ENCODE data around the gene CLDN5.
"Not testable (repeated sequence)": the region's sequence is repeated elsewhere in the genome, so short reads cannot be mapped to it uniquely, and the experiment has no call there.

The CLDN5 gene

DNA sequence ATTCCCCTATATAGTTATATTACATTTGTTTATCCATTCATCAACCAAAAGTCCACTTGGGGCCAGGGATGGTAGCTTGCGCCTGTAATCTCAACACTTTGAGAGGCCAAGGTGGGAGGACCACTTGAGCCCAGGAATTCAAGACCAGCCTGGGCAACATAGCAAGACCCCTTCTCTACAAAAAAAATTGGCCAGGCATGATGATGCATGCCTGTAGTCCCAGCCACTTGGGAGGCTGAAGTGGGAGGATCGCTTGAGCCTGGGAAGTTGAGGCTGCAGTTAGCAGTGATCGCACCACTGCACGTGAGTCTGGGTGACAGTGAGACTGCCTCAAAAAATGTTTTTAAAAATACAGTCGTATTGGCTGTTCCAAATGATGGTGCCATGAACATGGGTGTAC is 24.2 kb upstream of the CLDN5 start:
- DNase-seq (ENCODE audit: low spot score), result not testable (repeated sequence)

DNA sequence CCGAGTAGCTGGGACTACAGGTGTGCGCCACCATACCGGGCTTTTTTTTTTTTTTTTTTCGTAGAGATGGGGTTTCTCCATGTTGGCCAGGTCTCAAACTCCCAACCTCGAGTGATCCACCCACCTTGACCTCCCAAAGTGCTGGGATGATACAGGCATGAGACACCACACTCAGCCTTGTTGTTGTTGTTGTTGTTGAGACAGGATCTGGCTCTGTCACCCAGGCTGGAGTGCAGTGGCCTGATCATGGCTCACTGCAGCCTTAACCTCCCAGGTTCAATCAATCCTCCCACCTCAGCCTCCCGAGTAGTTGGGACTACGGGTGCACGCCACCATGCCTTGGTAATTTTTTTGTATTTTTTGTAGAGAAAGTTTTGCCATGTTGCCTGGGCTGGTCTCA is 23.4 kb upstream of the CLDN5 start:
- DNase-seq (ENCODE audit: low spot score), result no peak

DNA sequence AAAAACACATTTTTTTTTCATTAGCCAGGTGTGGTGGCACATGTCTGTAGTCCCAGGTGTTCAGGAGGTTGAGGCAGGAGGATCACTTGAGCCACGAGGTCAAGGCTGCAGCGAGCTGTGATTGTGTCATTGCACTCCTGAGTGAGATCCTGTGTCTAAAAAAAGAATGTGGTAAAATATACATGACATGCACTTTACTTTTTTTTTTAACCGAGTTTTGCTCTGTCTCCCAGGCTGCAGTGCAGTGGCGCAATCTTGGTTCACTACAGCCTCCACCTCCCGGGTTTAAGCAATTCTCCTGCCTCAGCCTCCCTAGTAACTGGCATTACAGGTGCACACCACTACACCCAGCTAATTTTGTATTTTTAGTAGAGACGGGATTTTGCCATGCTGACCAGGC is 22.5 kb upstream of the CLDN5 start:
- DNase-seq (ENCODE audit: low spot score), result no peak

DNA sequence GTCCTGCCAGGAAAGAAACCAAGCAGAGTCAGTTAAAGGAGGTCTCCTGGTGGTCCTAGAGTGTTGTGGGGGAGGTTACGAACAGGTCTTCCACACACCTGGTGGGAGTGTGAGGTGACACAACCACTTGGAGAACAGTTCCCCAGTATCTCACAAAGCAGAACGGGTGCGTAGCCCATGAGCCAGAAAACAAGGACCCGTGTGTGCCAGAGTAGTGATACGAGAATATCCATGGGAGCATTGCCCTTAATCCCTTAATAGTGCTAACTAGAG is 21.7 kb upstream of the CLDN5 start:
- DNase-seq (ENCODE audit: low spot score), result no peak

DNA sequence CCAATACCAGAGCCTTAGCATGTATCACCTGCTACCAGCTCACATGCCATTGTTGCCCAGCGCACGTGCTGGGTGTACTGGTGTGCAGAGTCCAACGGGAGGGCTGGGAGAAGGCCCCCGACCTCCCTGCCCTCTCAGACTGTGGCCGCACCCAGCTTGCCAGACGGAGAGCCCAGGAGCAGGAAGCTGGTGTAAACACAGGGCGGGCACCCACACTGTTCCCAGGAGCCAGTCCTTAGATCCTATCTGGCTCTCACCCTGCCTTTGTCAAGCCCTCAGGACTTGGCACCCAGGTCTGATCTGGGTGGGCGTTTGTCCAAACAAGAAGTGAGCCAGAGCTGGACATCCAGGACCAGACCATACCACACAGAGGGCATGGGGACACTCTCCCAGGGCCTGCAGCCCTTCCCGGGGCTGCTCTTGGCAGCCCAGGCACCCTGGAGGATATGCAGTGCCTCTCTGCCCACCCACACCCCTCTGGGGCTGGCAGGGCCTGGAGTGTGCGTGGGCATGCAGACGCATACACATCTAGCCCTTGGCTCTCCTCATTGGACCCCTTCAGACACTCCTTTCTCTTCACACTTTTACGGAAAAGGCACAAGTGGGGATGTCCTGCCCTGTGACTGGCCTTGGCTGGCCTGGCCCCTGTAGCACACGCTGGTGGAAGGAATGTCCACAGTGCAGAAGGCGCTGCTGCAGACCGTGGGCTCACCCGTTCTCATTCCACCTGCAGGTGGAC is 19.9 kb upstream of the CLDN5 start:
- DNase-seq (ENCODE audit: low spot score), result no peak

DNA sequence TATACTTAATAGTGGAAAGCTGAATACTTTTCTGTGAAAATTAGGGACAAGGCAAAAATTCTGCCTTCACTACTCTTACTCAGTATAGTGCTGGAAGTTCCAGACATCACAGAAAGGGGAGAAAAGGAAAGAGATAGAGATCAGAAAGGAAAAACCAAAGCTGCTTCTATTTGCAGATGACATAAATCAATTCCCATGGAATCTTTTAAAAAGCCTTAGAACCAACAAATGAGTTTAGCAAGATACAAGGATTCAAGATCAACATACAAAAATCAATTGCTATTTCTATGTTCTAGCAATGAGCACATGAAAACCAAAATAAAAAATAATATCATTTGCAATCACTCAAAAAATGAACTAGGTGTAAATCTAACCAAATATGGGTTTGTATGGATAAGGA is 16.2 kb upstream of the CLDN5 start:
- no peak for DNase-seq (ENCODE audit: low spot score)

DNA sequence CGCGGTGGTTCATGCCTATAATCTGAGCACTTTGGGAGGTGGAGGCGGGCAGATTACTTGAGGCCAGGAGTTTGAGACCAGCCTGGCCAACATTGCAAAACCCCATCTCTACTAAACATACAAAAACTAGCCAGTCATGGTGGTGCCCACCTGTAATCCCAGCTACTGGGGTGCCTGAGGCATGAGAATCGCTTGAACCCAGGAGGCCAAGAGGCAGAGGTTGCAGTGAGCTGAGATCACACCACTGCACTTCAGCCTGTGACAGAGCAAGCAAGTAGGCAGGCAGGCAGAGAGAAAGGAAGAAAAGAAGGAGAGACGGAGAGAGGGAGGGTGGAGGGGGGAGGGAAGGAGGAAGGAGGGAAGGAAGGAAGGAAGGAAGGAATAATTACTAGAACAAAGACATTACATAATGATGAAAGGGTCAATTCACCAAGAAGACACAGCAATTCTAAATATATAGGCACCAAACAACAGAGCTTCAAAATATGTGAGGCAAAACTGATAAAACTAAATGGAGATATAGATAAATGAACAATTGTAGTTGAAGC is 13.8 kb upstream of the CLDN5 start:
- no peak for DNase-seq (ENCODE audit: low spot score)

DNA sequence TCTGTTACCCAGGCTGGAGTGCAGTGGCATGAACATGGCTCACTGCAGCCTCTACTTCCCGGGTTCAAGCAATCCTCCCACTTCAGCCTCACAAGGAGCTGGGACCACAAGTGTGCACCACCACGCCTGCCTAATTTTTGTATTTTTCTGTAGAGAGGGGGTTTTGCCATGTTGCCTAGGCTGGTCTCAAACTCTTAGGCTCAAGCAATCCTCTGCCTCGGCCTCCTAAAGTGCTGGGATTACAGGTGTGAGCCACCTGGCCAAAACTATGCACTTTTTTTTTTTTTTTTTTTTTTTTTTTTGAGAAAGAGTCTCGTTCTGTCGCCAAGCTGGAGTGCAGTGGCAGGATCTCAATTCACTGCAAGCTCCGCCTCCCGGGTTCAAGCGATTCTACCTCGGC is 12.4 kb upstream of the CLDN5 start:
- DNase-seq (ENCODE audit: low spot score), result no peak

DNA sequence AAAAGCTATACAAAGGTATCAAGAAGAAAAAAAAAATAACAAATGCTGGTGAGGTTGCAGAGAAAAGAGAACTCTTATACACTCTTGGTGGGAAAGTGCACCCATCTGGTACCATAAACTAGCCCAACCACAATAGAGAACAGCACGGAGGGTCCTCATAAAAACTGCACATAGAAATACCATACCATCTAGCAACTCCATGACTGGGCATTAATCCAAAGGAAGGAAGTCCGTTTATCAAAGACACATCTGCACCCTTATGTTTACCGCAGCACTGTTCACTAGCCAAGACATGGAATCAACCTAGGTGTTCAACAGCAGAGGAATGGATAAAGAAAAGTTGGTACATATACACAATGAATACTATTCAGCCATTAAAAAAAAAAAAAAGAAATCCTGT is 10.8 kb upstream of the CLDN5 start:
- no peak for DNase-seq (ENCODE audit: low spot score)

DNA sequence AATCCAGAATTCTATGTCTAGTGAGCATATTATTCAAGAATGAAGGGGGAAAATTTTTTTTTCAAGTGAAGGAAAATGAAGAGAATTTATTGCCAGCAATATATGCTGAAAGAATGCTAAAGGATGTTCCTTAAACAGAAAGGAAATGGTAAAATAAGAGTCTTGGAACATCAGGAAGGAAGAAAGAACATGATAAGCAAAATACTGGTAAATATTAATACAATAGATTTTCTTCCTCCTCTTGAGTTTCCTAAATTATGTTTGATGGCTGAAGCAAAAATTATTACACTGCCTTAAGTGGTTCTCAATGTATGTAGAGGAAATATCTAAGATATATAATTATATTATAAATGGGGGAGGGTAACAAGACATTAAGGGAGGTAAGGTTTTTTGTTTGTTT is 9.6 kb upstream of the CLDN5 start:
- DNase-seq (ENCODE audit: low spot score), result no peak

DNA sequence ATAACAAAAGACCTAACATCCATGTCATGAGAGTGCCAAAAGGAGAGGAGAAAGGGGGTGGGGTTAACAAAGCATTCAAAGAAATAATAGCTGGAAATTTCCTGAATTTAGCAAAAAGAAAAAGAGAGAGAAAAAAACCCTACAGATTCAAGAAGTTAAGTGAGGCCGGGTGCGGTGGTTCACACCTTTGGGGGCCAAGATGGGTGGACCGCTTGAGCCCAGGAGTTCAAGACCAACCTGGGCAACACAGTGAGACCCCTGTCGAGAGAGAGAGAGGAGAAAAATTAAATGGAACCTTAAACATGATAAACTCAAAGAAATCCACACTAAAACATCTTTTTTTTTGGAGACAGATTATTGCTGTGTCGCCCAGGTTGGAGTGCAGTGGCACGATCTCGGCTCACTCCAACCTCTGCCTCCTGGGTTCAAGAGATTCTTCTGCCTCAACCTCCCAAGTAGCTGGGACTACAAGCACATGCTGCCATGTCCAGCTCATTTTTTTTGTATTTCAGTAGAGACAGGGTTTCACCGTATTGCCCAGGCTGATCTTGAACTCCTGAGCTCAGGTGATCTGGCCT is 8.9 kb upstream of the CLDN5 start:
- DNase-seq (ENCODE audit: low spot score), result no peak

DNA sequence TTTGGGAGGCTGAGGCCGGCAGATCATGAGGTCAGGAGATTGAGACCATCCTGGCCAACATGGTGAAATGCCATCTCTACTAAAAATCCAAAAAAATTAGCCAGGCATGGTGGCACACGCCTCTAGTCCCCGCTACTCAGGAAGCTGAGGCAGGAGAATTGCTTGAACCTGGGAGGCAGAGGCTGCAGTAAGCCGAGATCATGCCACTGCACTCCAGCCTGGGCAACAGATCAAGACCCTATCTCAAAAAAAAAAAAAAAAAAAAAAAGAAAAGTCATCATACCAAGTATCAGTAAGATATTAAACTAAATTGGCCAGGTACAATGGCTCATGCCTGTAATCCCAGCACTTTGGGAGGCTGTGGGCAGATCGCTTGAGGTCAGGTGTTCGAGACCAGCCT is 7.1 kb upstream of the CLDN5 start:
- not testable (repeated sequence) for DNase-seq (ENCODE audit: low spot score)

DNA sequence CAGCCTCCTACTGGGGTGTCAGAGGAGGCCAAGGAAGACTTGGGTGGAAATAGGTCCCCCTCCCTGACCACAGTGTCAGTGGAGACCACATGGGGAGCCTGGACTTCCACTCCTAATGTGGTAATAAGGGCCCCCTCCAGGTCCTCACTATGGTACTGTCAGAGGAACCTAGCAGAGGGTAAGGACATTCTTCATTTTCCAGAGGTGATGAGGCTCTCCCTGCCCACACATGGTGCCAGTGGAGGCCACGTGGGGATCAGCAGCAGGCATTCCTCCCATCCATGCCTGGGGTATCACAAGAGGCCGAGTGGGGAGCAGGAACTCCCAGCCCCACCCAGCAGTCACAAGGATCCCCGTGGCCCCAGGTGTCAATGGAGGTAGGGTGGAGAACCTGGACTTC is 6.5 kb upstream of the CLDN5 start:
- DNase-seq (ENCODE audit: low spot score), result no peak

DNA sequence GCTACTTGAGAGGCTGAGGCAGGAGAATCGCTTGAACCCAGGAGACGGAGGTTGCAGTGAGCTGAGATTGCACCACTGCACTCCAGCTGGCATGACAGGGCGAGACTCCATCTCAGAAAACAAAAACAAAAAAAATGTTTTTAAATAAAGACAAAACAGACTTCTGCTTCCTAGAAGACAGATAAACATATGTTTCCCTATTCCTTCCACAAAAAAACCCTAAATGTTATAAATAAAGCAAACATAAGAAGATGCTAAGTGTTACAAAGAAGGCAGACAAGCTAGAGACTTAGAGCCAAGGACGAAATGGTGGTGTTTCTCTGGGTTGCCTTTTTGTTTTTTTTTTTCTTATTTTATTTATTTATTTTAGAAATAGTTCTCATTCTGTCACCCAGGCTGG is 5.6 kb upstream of the CLDN5 start:
- DNase-seq (ENCODE audit: low spot score), result no peak

DNA sequence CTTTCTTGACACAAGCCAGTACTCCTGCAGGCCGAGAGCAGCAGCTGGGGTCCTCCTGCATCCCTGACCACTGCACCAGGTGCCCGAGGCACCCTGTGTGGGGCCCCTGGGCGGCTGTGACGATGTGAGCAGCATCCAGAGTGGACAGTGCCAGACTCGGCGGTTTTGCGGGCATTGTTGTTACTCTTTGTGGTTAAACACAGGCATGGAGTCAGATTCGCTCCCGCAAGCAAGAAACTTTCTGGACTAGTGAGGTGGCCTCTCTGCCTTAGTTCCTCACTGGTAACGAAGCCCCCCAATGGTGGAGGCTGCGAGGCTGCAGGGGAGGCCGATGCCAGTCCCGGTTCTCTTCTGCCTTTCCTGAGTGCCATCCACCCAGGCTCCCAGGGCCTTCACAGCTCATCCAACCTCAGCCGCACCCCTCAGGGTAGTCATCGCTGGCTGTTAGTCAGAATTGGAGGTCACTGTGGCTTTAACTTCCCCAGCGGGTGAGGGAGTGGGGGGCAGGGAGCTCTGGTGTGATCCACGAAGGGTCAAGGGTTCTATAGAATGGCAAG is 3.7 kb upstream of the CLDN5 start:
- DNase-seq (ENCODE audit: low spot score), result no peak

DNA sequence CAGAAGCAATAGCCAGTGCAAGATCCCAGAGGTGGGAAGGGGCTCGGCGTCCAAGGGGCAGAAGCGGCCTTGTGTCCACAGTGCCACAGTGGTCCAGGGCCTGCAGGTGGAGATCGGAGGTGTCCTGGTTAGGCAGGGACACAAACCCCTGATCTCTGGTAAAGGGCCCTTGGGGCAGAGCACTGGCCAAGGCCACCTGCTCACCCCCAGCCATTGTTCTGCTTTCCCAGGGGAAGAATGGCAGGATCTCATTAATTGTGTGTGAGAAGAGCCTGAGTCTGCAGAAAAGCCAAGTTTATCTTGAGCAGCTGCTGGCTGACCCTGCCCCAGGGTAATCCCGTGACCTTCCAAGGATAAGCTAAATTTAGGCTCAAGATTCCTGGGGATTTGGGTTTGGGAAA is 3.1 kb upstream of the CLDN5 start:
- no peak for DNase-seq (ENCODE audit: low spot score)

DNA sequence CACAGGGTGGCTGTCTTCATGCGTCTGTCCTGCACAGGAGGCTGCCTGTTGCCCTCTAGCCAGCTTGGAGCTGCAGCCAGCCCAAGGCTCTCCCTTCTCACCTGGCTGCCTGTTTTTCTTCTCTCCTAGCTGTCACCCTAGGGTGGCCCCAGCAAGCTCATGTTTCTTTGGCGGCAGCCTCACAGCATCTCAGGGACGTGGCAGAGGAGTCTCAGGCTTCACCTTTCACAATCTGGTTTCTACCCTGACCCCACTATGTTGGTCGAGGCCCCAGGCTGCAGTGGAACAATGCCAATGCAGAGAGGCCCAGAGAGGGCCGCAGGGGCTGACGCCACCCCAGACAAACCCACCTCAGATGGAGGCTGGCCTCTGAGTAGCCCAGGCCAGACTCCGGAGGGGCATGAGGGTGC is 2.5 kb upstream of the CLDN5 start:
- DNase-seq (ENCODE audit: low spot score), result no peak

DNA sequence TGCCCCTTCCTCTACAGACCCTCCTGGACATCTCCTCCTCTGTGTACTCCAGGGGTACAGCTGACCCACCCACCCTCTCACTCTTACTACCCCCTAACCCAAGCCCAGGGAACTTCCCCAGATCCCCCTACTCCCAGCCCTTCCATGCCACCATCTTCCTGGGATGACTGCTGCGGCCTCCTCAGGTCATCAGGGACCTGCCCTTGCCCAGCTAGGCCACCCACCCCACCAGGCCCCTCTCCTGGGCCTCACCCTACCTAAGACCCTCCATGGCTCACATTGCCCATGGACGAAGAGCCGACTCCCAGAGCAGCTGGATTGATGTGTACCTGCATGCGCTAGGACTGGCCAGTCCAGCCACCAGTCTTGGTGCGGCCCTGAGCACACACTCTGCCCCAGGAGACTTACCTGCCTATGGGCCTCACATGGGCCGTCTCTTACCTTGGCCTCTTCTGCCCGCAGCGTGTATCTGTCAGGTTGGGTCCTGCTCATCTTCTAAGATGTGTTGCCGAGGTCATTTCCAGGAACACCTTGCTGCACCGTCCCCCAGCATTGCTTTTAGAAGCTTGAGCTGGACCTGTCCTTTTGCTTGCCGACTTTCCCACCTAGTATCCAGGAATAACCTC is 2.0 kb upstream of the CLDN5 start:
- DNase-seq (ENCODE audit: low spot score), result no peak

DNA sequence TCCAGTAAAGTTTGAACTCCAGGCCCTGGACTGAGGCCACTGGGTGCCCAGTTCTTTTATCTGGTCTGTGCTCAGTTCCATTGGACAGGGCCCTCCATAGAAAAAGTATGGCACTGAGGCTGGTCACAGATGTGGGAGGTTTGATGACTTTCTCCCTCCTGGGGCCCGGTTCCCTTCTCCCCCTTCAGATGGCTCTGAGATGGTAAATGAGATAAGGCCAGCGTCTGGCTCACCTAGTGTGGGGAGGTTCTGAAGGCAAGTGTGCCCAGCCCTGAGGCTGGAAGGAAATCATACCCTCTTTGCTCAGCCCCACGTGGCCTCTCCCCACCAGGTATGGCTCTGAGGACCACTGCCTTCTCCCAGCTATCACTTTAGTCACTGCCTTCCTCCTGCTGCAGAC is 1.5 kb upstream of the CLDN5 start:
- no peak for DNase-seq (ENCODE audit: low spot score)

DNA sequence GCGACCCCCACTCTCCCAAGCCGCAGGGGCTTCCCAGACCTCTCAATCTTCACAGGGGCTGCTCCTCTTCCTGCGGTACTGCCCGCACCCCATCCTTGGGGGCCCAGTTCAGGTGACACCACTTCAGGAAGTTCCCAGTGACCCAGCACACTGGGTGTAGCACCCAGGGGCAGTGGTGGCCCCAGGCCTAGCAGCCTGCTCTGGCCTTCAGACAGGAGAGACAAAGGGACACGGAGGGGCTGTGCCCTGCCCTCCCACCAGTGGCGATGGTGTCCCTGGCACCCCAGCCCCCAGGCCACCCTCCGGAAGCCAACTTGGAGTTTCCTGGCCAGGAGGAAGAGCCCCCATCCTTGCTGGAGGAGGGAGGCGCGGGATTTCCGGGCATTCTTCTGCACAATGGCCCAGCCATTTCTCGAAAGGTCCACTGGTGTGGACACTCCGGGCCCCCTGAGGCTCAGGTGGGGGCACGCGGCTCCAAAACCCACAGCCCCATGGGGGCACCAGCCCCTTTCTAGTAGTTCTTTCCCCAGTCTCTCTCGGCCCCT is 978 bp upstream of the CLDN5 start:
- DNase-seq (ENCODE audit: low spot score), result no peak

DNA sequence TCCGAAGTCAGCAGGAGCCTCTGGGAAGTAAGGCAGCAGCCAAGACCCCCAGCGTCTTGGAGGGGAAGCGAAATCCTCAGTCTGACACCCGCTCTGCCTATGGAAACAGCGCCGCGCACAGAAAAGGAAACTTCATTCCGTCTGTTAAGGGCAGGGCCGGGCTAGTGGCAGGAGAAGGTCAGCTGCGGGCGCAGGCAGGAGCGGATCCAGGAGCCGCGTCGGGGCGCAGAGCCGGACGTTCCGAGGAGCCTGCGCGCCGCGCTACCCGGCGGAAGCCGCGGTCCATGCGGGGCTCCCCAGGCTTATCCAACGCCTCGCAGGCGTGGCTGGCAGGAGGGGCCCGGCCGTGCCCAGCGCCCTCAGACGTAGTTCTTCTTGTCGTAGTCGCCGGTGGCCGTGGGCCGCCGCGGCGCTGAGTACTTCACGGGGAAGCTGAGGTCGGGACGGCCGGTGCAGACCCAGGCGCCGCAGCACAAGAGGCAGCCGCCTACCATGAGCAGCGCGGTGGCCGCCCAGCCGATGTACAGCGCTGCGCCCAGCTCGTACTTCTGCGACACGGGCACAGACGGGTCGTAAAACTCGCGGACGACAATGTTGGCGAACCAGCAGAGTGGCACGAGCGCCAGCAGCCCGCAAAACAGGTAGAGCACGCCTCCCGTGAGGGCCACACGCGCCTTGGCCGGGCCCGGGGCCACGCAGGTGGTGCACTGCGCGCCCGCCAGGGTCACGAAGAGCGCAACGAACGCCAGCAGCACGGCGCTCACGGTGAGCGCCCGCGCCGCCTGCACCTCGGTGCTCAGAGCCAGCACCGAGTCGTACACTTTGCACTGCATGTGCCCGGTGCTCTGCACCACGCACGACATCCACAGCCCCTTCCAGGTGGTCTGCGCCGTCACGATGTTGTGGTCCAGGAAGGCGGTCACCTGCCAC is 705 bp downstream of the CLDN5 start:
- no peak for DNase-seq (ENCODE audit: low spot score)

DNA sequence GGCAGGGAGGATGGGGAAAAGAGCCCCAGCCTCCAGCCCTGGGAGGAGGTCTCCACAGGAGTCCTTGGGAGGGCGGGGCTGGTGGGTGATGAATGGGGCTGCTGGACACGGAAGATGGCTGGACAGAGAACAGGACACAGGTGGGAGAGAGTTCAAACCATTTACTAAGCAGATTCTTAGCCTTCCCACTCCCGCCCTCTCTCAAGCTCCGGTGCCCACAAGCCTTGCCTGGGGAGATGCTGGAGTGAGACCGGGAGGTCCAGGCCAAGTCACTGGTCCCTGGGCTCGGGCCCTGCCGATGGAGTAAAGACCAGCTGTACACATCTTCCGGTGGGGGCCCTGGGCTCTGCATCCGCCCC is 1.4 kb downstream of the CLDN5 start:
- DNase-seq (ENCODE audit: low spot score), result no peak

All from RKO (cell line).